H9 (cell line): ENCODE results near the gene MCAT. TPM values are rescaled to one million over a fixed set of nuclear protein-coding genes. Genes with fewer than 3 reads are reported as not detected.
A peak's percentile ranks its signal among the peaks of the same experiment; 100 is the strongest.

Experiments
- DNase-seq: peaks from one replicate; pipeline ENCODE4 v3.0.0-alpha.2; 2017
- H2AFZ ChIP-seq: one replicate; pipeline ENCODE4 v1.6.1; 2013; ENCODE audit warnings: mild to moderate bottlenecking, low read length, control low read depth, moderate library complexity
- H2AK5ac ChIP-seq: 2 replicates; pipeline ENCODE4 v1.6.1; 2013; ENCODE audit warnings: low read length, control low read depth, mixed read lengths; ENCODE audit not compliant: insufficient read length
- H2BK120ac ChIP-seq: one replicate; pipeline ENCODE4 v1.6.1; 2013; ENCODE audit warnings: low read depth, mild to moderate bottlenecking, low read length, control low read depth, inconsistent platforms; ENCODE audit not compliant: poor library complexity, severe bottlenecking
- H2BK12ac ChIP-seq: 2 replicates; pipeline ENCODE4 v1.6.1; 2013; ENCODE audit warnings: low read length, control low read depth, mixed read lengths, low read depth; ENCODE audit not compliant: insufficient read length
- H2BK15ac ChIP-seq: 2 replicates; pipeline ENCODE4 v1.6.1; 2013; ENCODE audit warnings: low read depth, low read length, control low read depth
- H2BK20ac ChIP-seq: one replicate; pipeline ENCODE4 v1.6.1; 2013; ENCODE audit warnings: low read depth, mild to moderate bottlenecking, low read length, control low read depth, inconsistent platforms; ENCODE audit not compliant: poor library complexity, severe bottlenecking
- H2BK5ac ChIP-seq: 2 replicates; pipeline ENCODE4 v1.6.1; 2013; ENCODE audit warnings: low read length, control low read depth, mixed read lengths; ENCODE audit not compliant: insufficient read length
- H3K14ac ChIP-seq: 2 replicates; pipeline ENCODE4 v1.6.1; 2013; ENCODE audit warnings: low read length, control low read depth; ENCODE audit not compliant: insufficient read depth
- H3K18ac ChIP-seq: 2 replicates; pipeline ENCODE4 v1.6.1; 2013; ENCODE audit warnings: low read depth, mild to moderate bottlenecking, mixed read lengths, low read length, control low read depth; ENCODE audit not compliant: insufficient read length
- H3K23ac ChIP-seq: 2 replicates; pipeline ENCODE4 v1.6.1; 2013; ENCODE audit warnings: low read length, control low read depth, mixed read lengths, low read depth; ENCODE audit not compliant: insufficient read length
- H3K23me2 ChIP-seq: 2 replicates; pipeline ENCODE4 v1.6.1; 2013; ENCODE audit warnings: low read depth, mild to moderate bottlenecking, mixed read lengths, low read length, control low read depth; ENCODE audit not compliant: insufficient read length, poor library complexity, severe bottlenecking
- H3K27ac ChIP-seq: 2 replicates; pipeline ENCODE4 v1.5.1; 2013; ENCODE audit warnings: low read length, control low read depth, mixed read lengths, low read depth; ENCODE audit not compliant: insufficient read length
- H3K27me3 ChIP-seq: 2 replicates; pipeline ENCODE4 v1.6.1; 2013; ENCODE audit warnings: low read length, control low read depth, inconsistent platforms; ENCODE audit not compliant: insufficient read depth
- H3K4ac ChIP-seq: 2 replicates; pipeline ENCODE4 v1.6.1; 2013; ENCODE audit warnings: low read depth, mild to moderate bottlenecking, control low read depth, inconsistent platforms, low read length, moderate library complexity
- H3K4me1 ChIP-seq: 2 replicates; pipeline ENCODE4 v1.6.1; 2013; ENCODE audit warnings: low read length, control low read depth, inconsistent platforms; ENCODE audit not compliant: insufficient read depth
- H3K4me2 ChIP-seq: 2 replicates; pipeline ENCODE4 v1.6.1; 2013; ENCODE audit warnings: low read length, control low read depth, mixed read lengths; ENCODE audit not compliant: insufficient read length, insufficient read depth
- H3K56ac ChIP-seq: 2 replicates; pipeline ENCODE4 v1.6.1; 2013; ENCODE audit warnings: low read depth, mild to moderate bottlenecking, mixed read lengths, low read length, control low read depth; ENCODE audit not compliant: insufficient read length
- H3K79me1 ChIP-seq: 2 replicates; pipeline ENCODE4 v1.6.1; 2013; ENCODE audit warnings: low read depth, mild to moderate bottlenecking, moderate library complexity, low read length, control low read depth, inconsistent platforms; ENCODE audit not compliant: insufficient read depth, poor library complexity, severe bottlenecking
- H3K79me2 ChIP-seq: 2 replicates; pipeline ENCODE4 v1.6.1; 2013; ENCODE audit warnings: low read length, control low read depth, inconsistent platforms; ENCODE audit not compliant: insufficient read depth
- H3K9ac ChIP-seq: 2 replicates; pipeline ENCODE4 v1.6.1; 2013; ENCODE audit warnings: low read length, control low read depth, mixed read lengths; ENCODE audit not compliant: insufficient read length; ENCODE audit errors: extremely low read depth
- H3K9me3 ChIP-seq: one replicate; pipeline ENCODE4 v1.6.1; 2013; ENCODE audit warnings: low read depth, low read length, inconsistent platforms; ENCODE audit not compliant: control insufficient read depth
- H3T11ph ChIP-seq: one replicate; pipeline ENCODE4 v1.6.1; 2013; ENCODE audit warnings: mild to moderate bottlenecking, low read length, control low read depth, inconsistent platforms
- H4K20me1 ChIP-seq: one replicate; pipeline ENCODE4 v1.6.1; 2013; ENCODE audit not compliant: control insufficient read depth, insufficient read length, insufficient read depth
- H4K5ac ChIP-seq: 2 replicates; pipeline ENCODE4 v1.6.1; 2013; ENCODE audit warnings: low read depth, mild to moderate bottlenecking, mixed read lengths, low read length, control low read depth; ENCODE audit not compliant: insufficient read length
- H4K8ac ChIP-seq: replicated peaks from 2 replicates; pipeline ENCODE4 v1.6.1; 2013; ENCODE audit warnings: low read length, control low read depth, mixed read lengths, low read depth; ENCODE audit not compliant: insufficient read length
- H4K91ac ChIP-seq: 2 replicates; pipeline ENCODE4 v1.6.1; 2013; ENCODE audit warnings: low read depth, mild to moderate bottlenecking, moderate library complexity, mixed read lengths, low read length, control low read depth; ENCODE audit not compliant: insufficient read length
- H3K27ac Mint-ChIP-seq, 3 experiments: 2 replicates in 2 of 3; 3 replicates in 1 of 3; pipeline ENCODE4 v1.8.0; 2020 to 2021; ENCODE audit warnings: mixed read lengths in 3 of 3, mild to moderate bottlenecking in 1 of 3, moderate library complexity in 1 of 3
- H3K27me3 Mint-ChIP-seq: 2 replicates; pipeline ENCODE4 v1.8.0; 2021; ENCODE audit warnings: low read depth, mild to moderate bottlenecking, moderate library complexity, mixed read lengths
- H3K36me3 Mint-ChIP-seq, 3 experiments: 2 replicates in 2 of 3; 3 replicates in 1 of 3; pipeline ENCODE4 v1.8.0; 2020 to 2021; ENCODE audit warnings: low read depth in 3 of 3, mixed read lengths in 3 of 3; ENCODE audit not compliant: insufficient read depth in 1 of 3
- H3K4me1 Mint-ChIP-seq, 2 experiments: 2 replicates each; pipeline ENCODE4 v1.8.0; 2020; ENCODE audit warnings: mixed read lengths in 2 of 2
- H3K4me3 Mint-ChIP-seq, 2 experiments: 2 replicates in 1 of 2; 3 replicates in 1 of 2; pipeline ENCODE4 v1.8.0; 2020 to 2021; ENCODE audit warnings: mild to moderate bottlenecking in 2 of 2, mixed read lengths in 2 of 2, moderate library complexity in 1 of 2
- H3K9me3 Mint-ChIP-seq, 2 experiments: 2 replicates in 1 of 2; 3 replicates in 1 of 2; pipeline ENCODE4 v1.8.0; 2020; ENCODE audit warnings: mild to moderate bottlenecking in 2 of 2, mixed read lengths in 2 of 2, moderate library complexity in 1 of 2
- WGBS: extraction: QIAGEN DNeasy Blood & Tissue Kit; methylation state at CpG from one replicate; pipeline ENCODE4 v1.1.7; 2013; ENCODE audit warnings: missing lambda C conversion rate, low lambda C conversion rate, mixed read lengths; ENCODE audit not compliant: insufficient read length; ENCODE audit errors: extremely low coverage; 5-methylcytosine and 5-hydroxymethylcytosine counted together
- total RNA-seq: library from RNA; stranded (reverse); gene quantifications from 2 replicates; pipeline ENCODE4 v1.2.1, GENCODE V29; 2021
- TF ChIP-seq, protein P1 (sequence below): fragments of 200-600 bp; sonication (generic); conservative IDR thresholded peaks from 3 replicates; pipeline ENCODE4 v1.8.0; 2021; ENCODE audit warnings: antibody characterized with exemption, mild to moderate bottlenecking

MCAT gene
- total RNA-seq, 1 experiment from 2014 or later = 20.3 TPM

DNA sequence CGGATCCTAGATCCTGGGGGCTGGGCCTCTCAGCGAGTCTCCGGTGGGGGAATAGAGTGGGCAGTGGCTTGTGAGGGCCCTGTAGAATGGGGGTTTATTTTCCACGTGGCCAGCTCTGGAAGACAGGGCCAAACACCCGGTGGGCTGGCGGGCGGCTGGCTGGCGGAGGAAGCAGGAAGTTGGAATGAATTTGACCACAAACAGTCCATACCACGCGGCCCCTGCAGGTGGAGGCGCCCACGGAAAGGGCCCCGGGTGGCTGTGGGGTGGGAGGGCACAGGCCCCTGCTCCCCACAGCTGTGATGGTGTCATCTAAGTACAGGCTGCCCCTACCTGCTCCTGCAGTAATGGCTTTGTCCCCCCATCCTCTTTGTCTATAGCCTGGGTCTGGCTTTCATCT is 15.1 kb downstream of the MCAT start:
- Mint-ChIP-seq H3K27me3 (no peaks in the 10 kb centered on the region; the same call in 1 of the 2 replicates), H3K27ac (0 out of 7 replicates have a peak overlapping the region, but pooled peaks of 1 of the 3 experiments have one; percentile 81), H3K4me1 (peaks cover 9 to 22% of the 10 kb centered on the region in 2 experiments), H3K4me3 (no peak overlapping the region), H3K9me3 (no peaks in the 10 kb centered on the region), H3K36me3 (peaks cover 0 to 15% (median 13%) of the 10 kb centered on the region in 3 experiments; a peak in 4 of 7 replicates)
- H3K79me1 ChIP-seq = no peaks in the 10 kb centered on the region
- no peak overlapping the region for H4K91ac ChIP-seq
- H3K79me2 ChIP-seq = no peaks in the 10 kb centered on the region
- H2BK5ac ChIP-seq = no peak overlapping the region
- no peak overlapping the region for H2AK5ac ChIP-seq
- no peaks in the 10 kb centered on the region for H3K9me3 ChIP-seq
- no peak overlapping the region for H3K4me2 ChIP-seq
- no peaks in the 10 kb centered on the region for H3K23me2 ChIP-seq
- H2AFZ ChIP-seq = no peak overlapping the region
- no peaks in the 10 kb centered on the region for H3K27me3 ChIP-seq
- H2BK20ac ChIP-seq = no peak overlapping the region
- DNase-seq = no peak
- TF ChIP-seq, protein P1, sequence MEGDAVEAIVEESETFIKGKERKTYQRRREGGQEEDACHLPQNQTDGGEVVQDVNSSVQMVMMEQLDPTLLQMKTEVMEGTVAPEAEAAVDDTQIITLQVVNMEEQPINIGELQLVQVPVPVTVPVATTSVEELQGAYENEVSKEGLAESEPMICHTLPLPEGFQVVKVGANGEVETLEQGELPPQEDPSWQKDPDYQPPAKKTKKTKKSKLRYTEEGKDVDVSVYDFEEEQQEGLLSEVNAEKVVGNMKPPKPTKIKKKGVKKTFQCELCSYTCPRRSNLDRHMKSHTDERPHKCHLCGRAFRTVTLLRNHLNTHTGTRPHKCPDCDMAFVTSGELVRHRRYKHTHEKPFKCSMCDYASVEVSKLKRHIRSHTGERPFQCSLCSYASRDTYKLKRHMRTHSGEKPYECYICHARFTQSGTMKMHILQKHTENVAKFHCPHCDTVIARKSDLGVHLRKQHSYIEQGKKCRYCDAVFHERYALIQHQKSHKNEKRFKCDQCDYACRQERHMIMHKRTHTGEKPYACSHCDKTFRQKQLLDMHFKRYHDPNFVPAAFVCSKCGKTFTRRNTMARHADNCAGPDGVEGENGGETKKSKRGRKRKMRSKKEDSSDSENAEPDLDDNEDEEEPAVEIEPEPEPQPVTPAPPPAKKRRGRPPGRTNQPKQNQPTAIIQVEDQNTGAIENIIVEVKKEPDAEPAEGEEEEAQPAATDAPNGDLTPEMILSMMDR = no peak
- no peaks in the 10 kb centered on the region for H4K20me1 ChIP-seq
- H3T11ph ChIP-seq = no peak overlapping the region
- H3K14ac ChIP-seq = no peak overlapping the region
- H3K4ac ChIP-seq = no peak overlapping the region
- WGBS = no CpG with 5 or more reads among the region's 13 CpGs
- H2BK120ac ChIP-seq = no peak overlapping the region
- no peak overlapping the region for H3K56ac ChIP-seq
- no peak overlapping the region for H2BK12ac ChIP-seq
- H3K18ac ChIP-seq = no peak overlapping the region
- H2BK15ac ChIP-seq = no peak overlapping the region
- H4K5ac ChIP-seq = no peak overlapping the region
- H3K27ac ChIP-seq = no peak overlapping the region
- H3K4me1 ChIP-seq = no peaks in the 10 kb centered on the region
- no peak overlapping the region for H3K9ac ChIP-seq
- H4K8ac ChIP-seq = no peak overlapping the region
- no peak overlapping the region for H3K23ac ChIP-seq
